Measurements from ENCODE around the gene PIGN. TPM values are rescaled to one million over a fixed set of nuclear protein-coding genes. Genes with fewer than 3 reads are reported as not detected.
A peak's percentile ranks its signal among the peaks of the same experiment; 100 is the strongest.
"Not testable (repeated sequence)": the region's sequence is repeated elsewhere in the genome, so short reads cannot be mapped to it uniquely, and the experiment has no call there.

PIGN gene
- total RNA-seq, 1 donor from 2014 or later, result 37.8 TPM

GRCh38 chr18:62183578-62184195 lies 3.2 kb downstream of the PIGN start:
- peak; percentile 29 for DNase-seq (ENCODE audit: low read depth, low spot score)

DNA sequence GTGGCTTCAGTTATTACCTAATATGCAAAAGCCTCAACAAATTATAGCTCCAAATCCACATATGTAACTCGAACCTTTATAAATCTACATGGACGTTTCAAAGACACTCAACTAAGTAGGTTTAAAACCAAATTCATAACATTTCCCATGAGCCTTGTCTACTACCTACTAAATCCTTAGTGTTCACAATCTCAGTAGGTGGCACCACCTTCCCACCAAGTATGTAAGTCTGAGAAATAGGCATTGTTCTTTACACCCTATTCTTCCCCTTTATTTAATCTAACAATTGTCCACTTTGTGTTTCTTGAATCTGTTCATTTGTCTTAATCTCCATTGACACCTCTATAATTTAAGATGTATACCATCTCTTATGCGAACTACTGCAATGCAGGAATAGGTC lies 4.6 kb downstream of the PIGN start:
- DNase-seq (ENCODE audit: low read depth, low spot score), result no peak

DNA sequence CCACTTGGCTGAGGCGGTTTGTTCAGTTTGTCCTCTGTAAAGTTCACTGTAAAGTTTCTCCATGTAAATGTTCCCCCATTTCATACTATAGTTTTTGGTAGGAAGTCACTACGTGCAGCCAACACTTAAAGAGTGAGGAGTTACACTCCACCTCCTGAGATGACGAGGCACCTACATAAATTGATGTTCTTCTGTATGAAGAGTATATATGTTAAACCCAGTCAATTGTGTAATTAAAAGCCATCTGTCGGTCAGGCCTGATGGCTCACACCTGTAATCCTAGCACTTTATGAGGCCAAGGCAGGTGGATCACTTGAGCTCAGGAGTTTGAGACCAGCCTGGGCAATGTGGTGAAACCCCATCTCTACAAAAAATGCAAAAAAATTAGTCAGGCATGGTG lies 7.6 kb downstream of the PIGN start:
- no peak for DNase-seq (ENCODE audit: low read depth, low spot score)

GRCh38 chr18:62177271-62177670 lies 9.6 kb downstream of the PIGN start:
- no peak for DNase-seq (ENCODE audit: low read depth, low spot score)

DNA sequence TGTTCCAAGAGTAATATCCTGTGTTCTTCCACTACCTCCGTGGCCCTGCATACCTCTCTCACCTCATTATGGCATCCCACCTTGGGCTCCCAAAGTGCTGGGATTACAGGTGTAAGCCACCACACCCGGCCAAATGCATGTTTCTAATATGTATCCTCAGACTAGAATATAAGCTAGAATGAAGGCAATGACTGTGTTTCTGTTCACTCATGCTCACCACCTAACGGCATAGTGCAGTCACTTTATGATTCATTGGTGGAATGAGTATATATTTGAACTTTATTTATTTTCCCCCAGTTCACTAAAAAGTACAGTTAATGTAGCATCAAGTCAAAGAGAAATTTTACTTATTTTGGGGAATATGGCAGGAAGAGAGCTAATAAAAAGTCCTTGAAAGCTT lies 11.3 kb downstream of the PIGN start:
- no peak for DNase-seq (ENCODE audit: low read depth, low spot score)

- no peak for DNase-seq (ENCODE audit: low read depth, low spot score)
These were observed 14.6 kb downstream of the PIGN start for GRCh38 chr18:62172298-62172697.

GRCh38 chr18:62170857-62171256 lies 16.0 kb downstream of the PIGN start:
- no peak for DNase-seq (ENCODE audit: low read depth, low spot score)

DNA sequence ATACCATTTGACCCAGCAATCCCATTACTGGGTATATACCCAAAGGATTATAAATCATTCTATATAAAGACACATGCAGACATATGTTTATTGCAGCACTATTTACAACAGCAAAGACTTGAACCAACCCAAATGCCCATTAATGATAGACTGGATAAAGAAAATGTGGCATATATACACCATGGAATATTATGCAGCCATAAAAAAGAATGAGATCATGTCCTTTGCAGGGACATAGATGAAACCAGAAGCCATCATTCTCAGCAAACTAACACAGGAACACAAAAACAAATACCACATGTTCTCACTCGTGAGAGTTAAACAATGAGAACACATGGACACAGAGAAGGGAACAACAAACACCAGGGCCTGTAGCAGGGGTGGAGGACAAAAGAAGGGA lies 20.3 kb downstream of the PIGN start:
- not testable (repeated sequence) for DNase-seq (ENCODE audit: low read depth, low spot score)

DNA sequence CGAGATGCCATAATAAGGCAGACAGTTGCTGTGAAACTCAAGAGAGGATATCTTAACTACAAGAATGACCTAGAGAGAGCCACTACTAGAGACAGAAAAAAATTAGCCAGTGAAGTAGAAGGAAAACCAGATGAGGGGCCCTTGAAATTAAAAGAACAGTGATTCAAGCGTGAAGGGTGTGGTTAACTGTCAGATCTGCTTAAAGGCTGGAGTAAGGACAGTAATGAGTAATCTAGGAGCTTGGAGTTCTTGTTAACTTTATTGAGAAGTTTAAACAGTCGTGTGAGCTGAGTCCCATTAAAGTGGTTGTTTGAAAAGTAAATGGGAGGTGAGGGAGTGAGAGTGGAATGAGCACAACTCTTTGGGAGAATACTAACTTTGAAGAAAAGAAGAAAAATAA lies 21.3 kb downstream of the PIGN start:
- no peak for DNase-seq (ENCODE audit: low read depth, low spot score)

GRCh38 chr18:62164855-62165487 lies 21.9 kb downstream of the PIGN start:
- DNase-seq (ENCODE audit: low read depth, low spot score), result no peak

GRCh38 chr18:62164310-62164709 lies 22.5 kb downstream of the PIGN start:
- DNase-seq (ENCODE audit: low read depth, low spot score), result no peak

GRCh38 chr18:62157843-62158242 lies 29.0 kb downstream of the PIGN start:
- DNase-seq (ENCODE audit: low read depth, low spot score), result no peak

DNA sequence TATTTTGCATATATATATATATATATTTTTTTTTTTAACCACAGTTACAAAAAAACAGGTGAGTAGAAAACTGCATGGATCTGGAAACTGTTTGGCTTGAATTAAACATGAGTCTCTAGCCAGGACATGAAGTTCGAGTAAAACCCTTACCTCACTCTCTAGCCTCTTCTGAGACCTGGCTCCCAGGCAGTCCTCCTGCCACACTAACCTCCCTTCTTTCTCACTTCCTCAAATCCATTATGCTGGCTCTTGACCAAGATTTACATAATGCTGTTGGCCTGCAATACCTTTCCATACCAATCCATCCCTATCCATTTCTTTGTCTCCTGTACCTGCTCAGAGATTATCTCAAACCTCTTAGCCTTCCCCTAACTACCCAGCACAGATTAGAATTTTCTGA lies 34.0 kb downstream of the PIGN start:
- DNase-seq (ENCODE audit: low read depth, low spot score), result no peak

DNA sequence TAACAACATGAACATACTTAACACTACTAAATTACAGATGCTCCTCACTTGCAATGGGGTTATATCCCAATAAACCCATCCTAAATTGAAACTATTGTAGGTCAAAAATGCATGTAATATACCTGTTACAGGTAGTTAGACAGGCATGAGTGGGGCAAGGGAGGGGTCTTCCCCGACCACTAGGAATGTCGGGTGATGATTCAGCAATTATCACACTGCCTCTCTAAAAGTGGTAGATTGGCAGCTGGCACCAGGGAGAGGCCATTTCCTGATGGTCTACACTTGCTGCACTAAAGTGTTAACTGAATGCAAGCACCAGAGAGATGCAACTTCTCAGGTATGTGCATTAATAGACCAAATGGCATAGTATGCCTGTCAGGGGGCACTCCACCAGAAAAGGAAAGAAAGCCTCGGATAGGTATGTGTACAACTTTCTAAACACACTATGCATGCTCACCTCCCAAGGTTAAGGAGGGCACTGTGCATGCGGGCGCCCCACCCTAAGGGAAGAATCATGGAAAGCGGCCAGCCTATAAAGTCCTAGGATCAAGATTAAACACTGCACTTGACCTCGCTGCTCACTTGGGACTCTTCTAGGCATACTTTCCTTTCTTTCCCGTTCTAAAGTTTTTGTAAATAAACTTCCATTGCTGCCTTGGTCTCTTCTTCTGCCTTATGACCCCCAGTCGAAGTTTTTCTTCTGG lies 35.6 kb downstream of the PIGN start:
- DNase-seq (ENCODE audit: low read depth, low spot score), result no peak

DNA sequence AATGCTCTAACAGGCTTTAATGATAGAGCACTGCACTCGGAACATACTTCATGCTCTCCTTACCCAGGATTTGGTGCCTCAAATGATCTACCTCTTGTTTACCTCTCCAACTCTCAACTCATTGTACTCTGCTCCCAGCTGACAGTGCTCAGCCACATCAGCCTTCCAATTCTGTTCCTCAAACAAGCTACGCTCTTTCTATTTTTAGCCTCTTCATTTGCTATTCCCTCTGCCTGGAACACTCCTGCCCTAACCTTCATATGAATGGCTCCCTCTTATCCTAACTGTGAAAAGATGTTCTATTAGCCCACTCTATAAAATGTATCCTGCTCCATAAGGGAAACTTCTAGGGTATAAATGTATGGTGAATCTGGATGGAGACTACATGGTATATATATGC lies 42.5 kb downstream of the PIGN start:
- DNase-seq (ENCODE audit: low read depth, low spot score), result no peak

GRCh38 chr18:62140259-62140658 lies 46.6 kb downstream of the PIGN start:
- DNase-seq (ENCODE audit: low read depth, low spot score), result no peak

- no peak for DNase-seq (ENCODE audit: low read depth, low spot score)
These were observed 48.2 kb downstream of the PIGN start for GRCh38 chr18:62138461-62139235.

- DNase-seq (ENCODE audit: low read depth, low spot score), result peak; percentile 15
These were observed 55.5 kb downstream of the PIGN start for GRCh38 chr18:62131301-62131909.

DNA sequence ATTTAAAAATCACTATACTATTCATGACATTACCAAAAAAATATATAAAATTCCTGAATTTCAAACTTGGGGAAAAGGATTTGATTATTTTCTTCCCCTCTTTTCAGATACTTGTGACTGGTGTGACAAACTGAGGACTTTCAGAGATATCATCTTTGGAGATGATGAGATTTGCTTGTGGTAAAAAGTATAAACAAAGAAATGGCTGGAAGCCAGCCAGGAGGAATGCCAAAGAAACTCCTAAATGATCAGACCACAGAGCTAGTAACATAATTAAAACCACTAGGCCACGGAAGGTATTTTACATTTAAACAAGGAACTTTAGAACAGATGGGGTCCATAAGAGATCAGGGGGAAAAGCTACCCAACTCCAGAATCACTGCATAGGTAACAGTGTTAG lies 58.7 kb downstream of the PIGN start:
- no peak for DNase-seq (ENCODE audit: low read depth, low spot score)

- no peak for DNase-seq (ENCODE audit: low read depth, low spot score)
These were observed 60.1 kb downstream of the PIGN start for GRCh38 chr18:62126737-62127136.

DNA sequence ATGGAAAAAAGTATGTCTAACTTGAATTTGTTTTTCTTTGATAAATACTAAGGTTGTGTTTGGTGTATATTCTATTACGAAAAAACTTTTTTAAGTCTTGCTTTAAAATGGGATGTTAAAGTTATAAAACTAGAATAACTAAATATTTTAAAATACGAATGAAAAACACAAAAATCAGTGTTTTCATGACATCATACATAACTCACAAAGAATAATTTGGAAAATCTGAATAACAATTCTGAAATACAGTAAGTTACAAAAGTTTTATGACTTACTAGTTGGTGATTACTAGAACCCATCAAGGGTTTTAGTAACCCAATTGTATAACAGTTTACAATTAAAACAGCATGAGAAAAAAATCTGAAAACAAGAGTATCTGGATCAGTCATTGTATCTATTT lies 61.2 kb downstream of the PIGN start:
- DNase-seq (ENCODE audit: low read depth, low spot score), result no peak

DNA sequence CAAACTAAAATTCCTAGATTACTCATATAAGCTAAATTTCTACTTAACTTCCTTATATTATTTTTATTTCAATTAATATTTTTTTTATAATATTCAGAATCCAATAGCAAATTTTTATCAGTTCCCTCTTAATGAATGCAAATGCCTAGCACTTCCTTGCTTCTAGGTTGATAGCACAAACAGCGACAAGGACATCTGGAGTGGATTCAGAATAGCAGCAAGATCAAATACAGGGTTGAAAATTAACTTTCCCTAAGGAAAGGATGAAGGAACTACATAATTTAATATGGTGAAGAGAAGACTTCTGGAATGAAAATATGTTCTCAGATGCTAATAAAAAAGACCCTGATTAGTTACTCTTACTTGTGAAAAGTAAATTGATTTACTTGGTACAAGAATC lies 64.5 kb downstream of the PIGN start:
- DNase-seq (ENCODE audit: low read depth, low spot score), result no peak
